GM12878 (cell line): ENCODE data around the gene GET3. TPM values are rescaled to one million over a fixed set of nuclear protein-coding genes. Genes with fewer than 3 reads are reported as not detected.
A peak's percentile ranks its signal among the peaks of the same experiment; 100 is the strongest.

ENCODE experiments used
- BACH1 ChIP-seq: fragments of 450-650 bp; IDR thresholded peaks from 2 replicates; pipeline ENCODE4 v1.6.1; 2017; ENCODE audit warnings: mild to moderate bottlenecking, borderline replicate concordance
- BCL11A ChIP-seq: IDR thresholded peaks from 2 replicates; pipeline ENCODE4 v1.6.1; 2011; ENCODE audit warnings: low read depth, low read length
- BHLHE40 ChIP-seq, 2 experiments: fragments of 450-650 bp in 1 of 2; IDR thresholded peaks; 2 replicates each; pipeline ENCODE4 v1.6.1; 2011 to 2017; ENCODE audit warnings: low read depth in 2 of 2, borderline replicate concordance in 1 of 2, improper control_type of control experiment in 1 of 2, low read length in 1 of 2, mild to moderate bottlenecking in 1 of 2
- CHD2 ChIP-seq: IDR thresholded peaks from 2 replicates; pipeline ENCODE4 v1.6.1; 2011; ENCODE audit warnings: low read depth, low read length, improper control_type of control experiment, borderline replicate concordance
- EGR1 ChIP-seq, 2 experiments: IDR thresholded peaks; 1 replicate in 1 of 2; 2 replicates in 1 of 2; pipeline ENCODE4 v1.6.1; 2011 to 2012; ENCODE audit warnings: low read depth in 2 of 2, low read length in 2 of 2, borderline replicate concordance in 1 of 2, mild to moderate bottlenecking in 1 of 2, moderate library complexity in 1 of 2
- ESRRA ChIP-seq: IDR thresholded peaks from 2 replicates; pipeline ENCODE4 v1.6.1; 2012; ENCODE audit warnings: mild to moderate bottlenecking, low read length, improper control_type of control experiment
- HDGF ChIP-seq: fragments of 450-650 bp; IDR thresholded peaks from 2 replicates; pipeline ENCODE4 v1.6.1; 2016; ENCODE audit warnings: antibody characterized with exemption
- IKZF1 ChIP-seq: fragments of 450-650 bp; conservative IDR thresholded peaks from 2 replicates; pipeline ENCODE4 v1.6.1; 2017; ENCODE audit warnings: antibody characterized with exemption, mild to moderate bottlenecking
- MAX ChIP-seq: IDR thresholded peaks from 2 replicates; pipeline ENCODE4 v1.6.1; 2012; ENCODE audit warnings: low read depth, low read length, improper control_type of control experiment
- MEF2A ChIP-seq: IDR thresholded peaks from 2 replicates; pipeline ENCODE4 v1.6.1; 2011; ENCODE audit warnings: low read depth, mild to moderate bottlenecking, low read length, moderate library complexity; ENCODE audit not compliant: insufficient read depth
- MTA3 ChIP-seq: IDR thresholded peaks from 2 replicates; pipeline ENCODE4 v1.6.1; 2012; ENCODE audit warnings: low read length, inconsistent platforms, borderline replicate concordance
- NR2C2 ChIP-seq: IDR thresholded peaks from 2 replicates; pipeline ENCODE4 v1.6.1; 2011; ENCODE audit warnings: borderline replicate concordance, low read depth; ENCODE audit not compliant: control insufficient read depth, insufficient read length
- PAX5 ChIP-seq: IDR thresholded peaks from 2 replicates; pipeline ENCODE4 v1.6.1; 2011; ENCODE audit warnings: low read depth, low read length, borderline replicate concordance
- POLR2AphosphoS5 ChIP-seq: IDR thresholded peaks from 2 replicates; pipeline ENCODE4 v1.6.1; 2011; ENCODE audit warnings: mild to moderate bottlenecking, low read length, inconsistent platforms
- RCOR1 ChIP-seq: conservative IDR thresholded peaks from 2 replicates; pipeline ENCODE4 v1.6.1; 2012; ENCODE audit warnings: low read depth, low read length, improper control_type of control experiment
- SIN3A ChIP-seq: IDR thresholded peaks from 2 replicates; pipeline ENCODE4 v1.6.1; 2012; ENCODE audit warnings: low read depth, low read length, improper control_type of control experiment
- SPI1 ChIP-seq: IDR thresholded peaks from 2 replicates; pipeline ENCODE4 v1.6.1; 2011; ENCODE audit warnings: low read depth, mild to moderate bottlenecking, low read length, moderate library complexity, borderline replicate concordance; ENCODE audit not compliant: insufficient read depth
- TCF12 ChIP-seq: IDR thresholded peaks from 2 replicates; pipeline ENCODE4 v1.6.1; 2011; ENCODE audit warnings: low read depth, mild to moderate bottlenecking, low read length
- USF1 ChIP-seq: IDR thresholded peaks from 2 replicates; pipeline ENCODE4 v1.6.1; 2011; ENCODE audit warnings: borderline replicate concordance, low read depth, mild to moderate bottlenecking, moderate library complexity, mixed read lengths, low read length; ENCODE audit not compliant: insufficient read depth; ENCODE audit errors: extremely low read length
- YY1 ChIP-seq: IDR thresholded peaks from 2 replicates; pipeline ENCODE4 v1.6.1; 2011; ENCODE audit warnings: low read depth, mild to moderate bottlenecking, low read length
- ZBED1 ChIP-seq: IDR thresholded peaks from 2 replicates; pipeline ENCODE4 v1.6.1; 2016; ENCODE audit warnings: borderline replicate concordance
- ZBTB11 ChIP-seq: fragments of 450-650 bp; formaldehyde crosslinking; IDR thresholded peaks from 2 replicates; pipeline ENCODE4 v1.5.0; 2022; ENCODE audit warnings: mild to moderate bottlenecking, missing genetic modification characterization
- ZNF207 ChIP-seq: fragments of 450-650 bp; IDR thresholded peaks from 2 replicates; pipeline ENCODE4 v1.6.1; 2014; ENCODE audit warnings: antibody characterized with exemption, mild to moderate bottlenecking, borderline replicate concordance
- ZSCAN29 ChIP-seq: fragments of 450-650 bp; IDR thresholded peaks from 2 replicates; pipeline ENCODE4 v1.6.1; 2017; ENCODE audit warnings: mild to moderate bottlenecking, moderate library complexity
- polyA plus RNA-seq, 11 experiments: library from polyadenylated mRNA; depleted of rRNA in 4 of 11; unstranded in 6 of 11; stranded (reverse) in 5 of 11; fragments of >200 nt; fragmentation: Nextera tagmentation in 4 of 11; fragmentation: Illumina TruSeq in 1 of 11; extraction: Ambion mirVana in 4 of 11; extraction: Trizol in 1 of 11; gene quantifications; 1 replicate in 1 of 11; 2 replicates in 10 of 11; pipeline versions ENCODE4 v1.2.1 to v1.2.3, GENCODE V29; 2011 to 2016; ENCODE audit warnings: inconsistent platforms in 2 of 11, missing spikeins in 2 of 11, low read depth in 1 of 11
- total RNA-seq, 4 experiments: library from RNA; depleted of rRNA in 3 of 4; stranded (reverse); fragments of >200 nt in 3 of 4; fragmentation: Illumina TruSeq in 1 of 4; extraction: Trizol in 1 of 4; gene quantifications; 2 replicates each; pipeline versions ENCODE4 v1.2.1 to v1.2.3, GENCODE V29; 2013 to 2021

The GET3 gene
- total and polyA plus RNA-seq, 10 of the 15 experiments (the other 5 are each of a cell fraction or from before 2014, with no cell fraction given) = 14.5 to 144 (median 97.2) TPM

- TF ChIP-seq ZBTB11 (CRISPR knock-in tag) (0 out of 2 replicates have a peak, but pooled peaks have one; percentile 6), SPI1 (peak; percentile 40; the same call in 1 of the 2 replicates), PAX5 (peak; percentile 39; the same call in 1 of the 2 replicates), ZNF207 (peak; percentile 49; the same call in 1 of the 2 replicates), ZSCAN29 (peak; percentile 48; the same call in 1 of the 2 replicates), MEF2A (no peak), RCOR1 (no peak), BACH1 (peak; percentile 54; the same call in 1 of the 2 replicates), HDGF (peak; percentile 83; the same call in 1 of the 2 replicates), ZBED1 (peak; percentile 53; the same call in 1 of the 2 replicates), CHD2 (0 out of 2 replicates have a peak, but pooled peaks have one; percentile 10), ESRRA (peak; percentile 14; the same call in 1 of the 2 replicates), TCF12 (peak; percentile 92), BHLHE40 (IDR thresholded peaks at IDR 0.05; ENCODE audit: borderline replicate concordance in 1 of 2, low read depth in 2 of 2, low read length in 1 of 2) (peak in 1 of 2 experiments; percentile 39; a peak in 1 of 4 replicates), NR2C2 (no peak), SIN3A (peak; percentile 72; the same call in 1 of the 2 replicates), YY1 (peak; percentile 75), EGR1 (IDR thresholded peaks at IDR 0.05; ENCODE audit: borderline replicate concordance in 1 of 2, low read depth in 2 of 2, low read length in 2 of 2) (0 out of 3 replicates have a peak, but pooled peaks of 1 of the 2 experiments have one; percentile 40), POLR2AphosphoS5 (peak; percentile 87), BCL11A (no peak), IKZF1 (peak; percentile 50; the same call in 1 of the 2 replicates), USF1 (peak; percentile 71), MAX (peak; percentile 31; the same call in 1 of the 2 replicates), MTA3 (no peak)
Observed at GRCh38 chr19:12792051-12792852, 55.0 kb downstream of the GET3 start (continued).
